ENCODE results near the gene NSUN6. TPM values are rescaled to one million over a fixed set of nuclear protein-coding genes. Genes with fewer than 3 reads are reported as not detected.

NSUN6 gene
- total RNA-seq, 2 experiments from 2014 or later: 20.7 to 21.3 TPM

GRCh38 chr10:18551473-18551872 is 99.9 kb downstream of the NSUN6 start:
- intact Hi-C loops (cut with micrococcal nuclease): no loop called here
- DNase-seq: no peak
- no peak for TF ChIP-seq CTCF (IDR thresholded peaks at IDR 0.05)
- H3K4me1 Mint-ChIP-seq (ENCODE audit: low read depth): no peaks in the 10 kb centered on the region
- no peak for ATAC-seq
- H3K4me3 Mint-ChIP-seq: no peak overlapping the region
- ChIA-PET CTCF (no interaction called here), POLR2A (no interaction called here)
- no peak overlapping the region for H3K27ac Mint-ChIP-seq
- H3K27me3 Mint-ChIP-seq: no peaks in the 10 kb centered on the region
- no peaks in the 10 kb centered on the region for H3K9me3 Mint-ChIP-seq
- H3K36me3 Mint-ChIP-seq (ENCODE audit: low read depth): peaks cover 28% of the 10 kb centered on the region

GRCh38 chr10:18549105-18549504 is 102.3 kb downstream of the NSUN6 start:
- ATAC-seq: no peak

GRCh38 chr10:18545621-18546305 is 105.6 kb downstream of the NSUN6 start:
- POLR2A ChIA-PET: no interaction called here
- ATAC-seq: no peak
- no peak for DNase-seq
- Mint-ChIP-seq H3K4me1 (ENCODE audit: low read depth) (no peaks in the 10 kb centered on the region), H3K36me3 (ENCODE audit: low read depth) (peaks cover 47% of the 10 kb centered on the region), H3K27ac (no peak overlapping the region), H3K27me3 (no peaks in the 10 kb centered on the region), H3K4me3 (no peak overlapping the region), H3K9me3 (no peaks in the 10 kb centered on the region)
- CTCF ChIA-PET: no interaction called here
- TF ChIP-seq CTCF (IDR thresholded peaks at IDR 0.05): no peak
- intact Hi-C loops (cut with micrococcal nuclease): no loop called here

More at GRCh38 chr10:18549105-18549504, 102.3 kb downstream of the NSUN6 start:
- Mint-ChIP-seq H3K4me3 (no peak overlapping the region), H3K4me1 (ENCODE audit: low read depth) (no peaks in the 10 kb centered on the region), H3K36me3 (ENCODE audit: low read depth) (peaks cover 40% of the 10 kb centered on the region), H3K27ac (no peak overlapping the region), H3K27me3 (no peaks in the 10 kb centered on the region), H3K9me3 (no peaks in the 10 kb centered on the region)
- intact Hi-C loops (cut with micrococcal nuclease): no loop called here
- CTCF ChIA-PET: no interaction called here
- POLR2A ChIA-PET: no interaction called here
- no peak for DNase-seq
- TF ChIP-seq CTCF (IDR thresholded peaks at IDR 0.05): no peak

GRCh38 chr10:18542832-18543231 is 108.6 kb downstream of the NSUN6 start:
- CTCF ChIA-PET: no interaction called here
- no peaks in the 10 kb centered on the region for H3K9me3 Mint-ChIP-seq
- H3K27me3 Mint-ChIP-seq: no peaks in the 10 kb centered on the region
- no peak overlapping the region for H3K4me3 Mint-ChIP-seq
- no peak overlapping the region for H3K27ac Mint-ChIP-seq
- peaks cover 45% of the 10 kb centered on the region for H3K36me3 Mint-ChIP-seq (ENCODE audit: low read depth)
- intact Hi-C loops (cut with micrococcal nuclease): no loop called here
- H3K4me1 Mint-ChIP-seq (ENCODE audit: low read depth): no peaks in the 10 kb centered on the region
- DNase-seq (no peak), ATAC-seq (no peak)
- POLR2A ChIA-PET: no interaction called here
- TF ChIP-seq CTCF (IDR thresholded peaks at IDR 0.05): no peak

- ATAC-seq (no peak), DNase-seq (no peak)
- no peaks in the 10 kb centered on the region for H3K27me3 Mint-ChIP-seq
- H3K27ac Mint-ChIP-seq: no peak overlapping the region
- CTCF ChIA-PET: no interaction called here
- peaks cover 41% of the 10 kb centered on the region for H3K36me3 Mint-ChIP-seq (ENCODE audit: low read depth)
- POLR2A ChIA-PET: no interaction called here
- no peaks in the 10 kb centered on the region for H3K4me1 Mint-ChIP-seq (ENCODE audit: low read depth)
- no peak for TF ChIP-seq CTCF (IDR thresholded peaks at IDR 0.05)
- H3K9me3 Mint-ChIP-seq: no peaks in the 10 kb centered on the region
- intact Hi-C loops (cut with micrococcal nuclease): no loop called here
- H3K4me3 Mint-ChIP-seq: no peak overlapping the region
These were observed 111.2 kb downstream of the NSUN6 start for GRCh38 chr10:18540195-18540594.

Data from activated CD8-positive, alpha-beta T cell treated with anti-CD3 and anti-CD28 coated beads for 36 hours (primary cell).